GM12874 (cell line): Measurements from ENCODE around the gene SSTR4.

Experiments used
- CTCF ChIP-seq: IDR thresholded peaks from 2 replicates; pipeline ENCODE4 v1.5.1; 2011; ENCODE audit warnings: low read depth, mild to moderate bottlenecking, control low read depth, low read length, moderate library complexity; ENCODE audit not compliant: insufficient read depth

Gene SSTR4

GRCh38 chr20:23047001-23047737 is 12.1 kb downstream of the SSTR4 start:
- TF ChIP-seq CTCF = no peak

- TF ChIP-seq CTCF = no peak
Observed at GRCh38 chr20:23047738-23048214, 12.7 kb downstream of the SSTR4 start.

- peak; percentile 37; the same call in 1 of the 2 replicates for TF ChIP-seq CTCF
Observed at GRCh38 chr20:23048283-23049200, 13.4 kb downstream of the SSTR4 start.

- no peak for TF ChIP-seq CTCF
Observed at GRCh38 chr20:23049201-23050075, 14.3 kb downstream of the SSTR4 start, which contains the start of gene THBD. Gene THBD, minus strand, starts transcription at chr20:23049672. Its CDS starts 168 bp downstream, at chr20:23049504.

GRCh38 chr20:23050076-23050838 is 15.1 kb downstream of the SSTR4 start:
- no peak for TF ChIP-seq CTCF

- peak; percentile 61 for TF ChIP-seq CTCF
Observed at GRCh38 chr20:23050847-23051627, 15.9 kb downstream of the SSTR4 start.
